Neural cell (in vitro differentiated cells): ENCODE measurements around the gene CHD6. TPM values are rescaled to one million over a fixed set of nuclear protein-coding genes. Genes with fewer than 3 reads are reported as not detected.

Experiments
- H2AFZ ChIP-seq: fragments of 200-600, 300-800 bp; sonication (generic), shearing (Covaris generic); 2 replicates; pipeline ENCODE4 v1.6.0; 2014; ENCODE audit warnings: low read depth, mild to moderate bottlenecking, antibody characterized with exemption, low read length, moderate library complexity
- H3F3A ChIP-seq: fragments of 200-600 bp; shearing (Covaris generic); 2 replicates; pipeline ENCODE4 v1.6.1; 2016; ENCODE audit warnings: mild to moderate bottlenecking, moderate library complexity, mixed read lengths, antibody characterized with exemption, low read length; ENCODE audit not compliant: insufficient read depth, poor library complexity, severe bottlenecking
- H3K27ac ChIP-seq: fragments of 200-600, 300-800 bp; sonication (generic), shearing (Covaris generic); 2 replicates; pipeline ENCODE4 v1.5.1; 2014; ENCODE audit warnings: mild to moderate bottlenecking, low read length, moderate library complexity
- H3K27me3 ChIP-seq: fragments of 300-800, 200-600 bp; sonication (generic), shearing (Covaris generic); 2 replicates; pipeline ENCODE4 v1.6.0; 2014; ENCODE audit warnings: mild to moderate bottlenecking, low read depth, low read length, moderate library complexity; ENCODE audit not compliant: insufficient read depth
- H3K36me3 ChIP-seq: fragments of 300-800, 200-600 bp; sonication (generic), shearing (Covaris generic); 2 replicates; pipeline ENCODE4 v1.5.1; 2014; ENCODE audit warnings: mild to moderate bottlenecking, antibody characterized with exemption, low read length, moderate library complexity; ENCODE audit not compliant: insufficient read depth
- H3K4me2 ChIP-seq: fragments of 300-800, 200-600 bp; sonication (generic), shearing (Covaris generic); 2 replicates; pipeline ENCODE4 v1.6.0; 2014; ENCODE audit warnings: mild to moderate bottlenecking, low read length
- H3K4me3 ChIP-seq: fragments of 300-800, 200-600 bp; sonication (generic), shearing (Covaris generic); 2 replicates; pipeline ENCODE4 v1.5.1; 2014; ENCODE audit warnings: mild to moderate bottlenecking, low read length, moderate library complexity
- H3K79me2 ChIP-seq: fragments of 200-600 bp; shearing (Covaris generic); replicated peaks from 2 replicates; pipeline ENCODE4 v1.6.0; 2014; ENCODE audit warnings: mild to moderate bottlenecking, low read length, moderate library complexity; ENCODE audit not compliant: insufficient read depth
- H3K9ac ChIP-seq: fragments of 300-800, 200-600 bp; sonication (generic), shearing (Covaris generic); 2 replicates; pipeline ENCODE4 v1.6.1; 2016; ENCODE audit warnings: mild to moderate bottlenecking, low read length, mixed read lengths
- H3K9me2 ChIP-seq: fragments of 200-600 bp; shearing (Covaris generic); 2 replicates; pipeline ENCODE4 v1.6.1; 2016; ENCODE audit warnings: mild to moderate bottlenecking, low read length, mixed read lengths; ENCODE audit not compliant: insufficient read depth
- H3K9me3 ChIP-seq: fragments of 200-600, 300-800 bp; sonication (generic), shearing (Covaris generic); 2 replicates; pipeline ENCODE4 v1.6.1; 2016; ENCODE audit warnings: mild to moderate bottlenecking, mixed run types, low read length, moderate library complexity, mixed read lengths
- H4K20me1 ChIP-seq: fragments of 200-600 bp; shearing (Covaris generic); 2 replicates; pipeline ENCODE4 v1.6.1; 2016; ENCODE audit warnings: mild to moderate bottlenecking, mixed run types; ENCODE audit not compliant: insufficient read depth
- EP300 ChIP-seq: fragments of 450-650 bp; conservative IDR thresholded peaks from 2 replicates; pipeline ENCODE4 v1.6.1; 2014; ENCODE audit warnings: antibody characterized with exemption, mild to moderate bottlenecking, moderate library complexity; ENCODE audit not compliant: poor library complexity, severe bottlenecking
- EZH2 ChIP-seq: fragments of 200-600, 300-800 bp; shearing (Covaris generic), sonication (generic); IDR thresholded peaks from 2 replicates; pipeline ENCODE4 v1.6.1; 2014; ENCODE audit warnings: antibody characterized with exemption, low read length, borderline replicate concordance, mild to moderate bottlenecking; ENCODE audit not compliant: insufficient read depth, poor library complexity, severe bottlenecking
- MXI1 ChIP-seq: fragments of 450-650 bp; conservative IDR thresholded peaks from 2 replicates; pipeline ENCODE4 v1.6.1; 2014; ENCODE audit warnings: antibody characterized with exemption, mild to moderate bottlenecking; ENCODE audit not compliant: poor library complexity, severe bottlenecking
- POLR2AphosphoS5 ChIP-seq: IDR thresholded peaks from 2 replicates; pipeline ENCODE4 v1.6.1; 2012
- RAD21 ChIP-seq: fragments of 450-650 bp; conservative IDR thresholded peaks from 2 replicates; pipeline ENCODE4 v1.6.1; 2014; ENCODE audit warnings: antibody characterized with exemption, mild to moderate bottlenecking, moderate library complexity
- SMC3 ChIP-seq: fragments of 450-650 bp; conservative IDR thresholded peaks from 2 replicates; pipeline ENCODE4 v1.6.1; 2014; ENCODE audit warnings: antibody characterized with exemption, mild to moderate bottlenecking, moderate library complexity; ENCODE audit not compliant: poor library complexity
- TAF1 ChIP-seq: IDR thresholded peaks from 2 replicates; pipeline ENCODE4 v1.6.1; 2012; ENCODE audit warnings: low read depth
- polyA plus RNA-seq: library from polyadenylated mRNA; depleted of rRNA; stranded (reverse); fragments of >200 nt; gene quantifications from 2 replicates; pipeline ENCODE4 v1.2.3, GENCODE V29; 2014
- TF ChIP-seq, protein P1 (sequence below): fragments of 450-650 bp; IDR thresholded peaks from 2 replicates; pipeline ENCODE4 v1.5.1; 2014; ENCODE audit warnings: antibody characterized with exemption, mild to moderate bottlenecking, moderate library complexity; ENCODE audit not compliant: poor library complexity, severe bottlenecking
- TF ChIP-seq, protein P2 (sequence below): IDR thresholded peaks from 2 replicates; pipeline ENCODE4 v1.6.1; 2012; ENCODE audit warnings: borderline replicate concordance

CHD6 gene
- polyA plus RNA-seq, 1 donor from 2014 or later, result 22.9 TPM

DNA sequence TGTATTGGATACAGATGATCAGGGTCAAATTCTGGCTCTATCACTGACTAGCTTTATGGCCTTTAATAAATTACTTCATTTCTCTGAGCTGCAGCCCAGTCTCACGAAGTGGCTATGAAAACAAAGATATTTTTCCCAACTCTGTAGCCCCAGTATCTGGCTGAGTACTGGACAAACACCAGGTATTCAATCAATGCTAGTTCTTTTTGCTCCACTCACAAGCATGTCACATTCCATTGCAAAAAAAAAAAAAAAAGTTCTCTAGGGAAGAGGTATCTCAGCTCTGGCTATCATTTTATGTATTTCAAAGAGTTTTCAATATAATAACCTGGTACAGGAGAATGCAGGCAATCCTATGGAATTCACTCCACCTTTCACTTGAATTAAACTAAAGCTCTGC lies 3.1 kb downstream of the CHD6 start:
- H3K9me3 ChIP-seq, result no peaks in the 10 kb centered on the region
- H3K79me2 ChIP-seq, result peaks cover 73% of the 10 kb centered on the region
- H3K4me3 ChIP-seq, result peak overlapping the region; percentile 1
- H3K4me2 ChIP-seq, result no peak overlapping the region
- H3K9me2 ChIP-seq, result no peaks in the 10 kb centered on the region
- no peak overlapping the region for H3K9ac ChIP-seq
- no peaks in the 10 kb centered on the region for H4K20me1 ChIP-seq
- no peak overlapping the region for H3K27ac ChIP-seq
- no peaks in the 10 kb centered on the region for H3F3A ChIP-seq
- H3K36me3 ChIP-seq, result no peaks in the 10 kb centered on the region
- no peak overlapping the region for H2AFZ ChIP-seq
- H3K27me3 ChIP-seq, result no peaks in the 10 kb centered on the region
- no peak for TF ChIP-seq EP300
- TF ChIP-seq TAF1, result no peak
- no peak for TF ChIP-seq SMC3
- TF ChIP-seq MXI1, result no peak
- TF ChIP-seq, protein P1, sequence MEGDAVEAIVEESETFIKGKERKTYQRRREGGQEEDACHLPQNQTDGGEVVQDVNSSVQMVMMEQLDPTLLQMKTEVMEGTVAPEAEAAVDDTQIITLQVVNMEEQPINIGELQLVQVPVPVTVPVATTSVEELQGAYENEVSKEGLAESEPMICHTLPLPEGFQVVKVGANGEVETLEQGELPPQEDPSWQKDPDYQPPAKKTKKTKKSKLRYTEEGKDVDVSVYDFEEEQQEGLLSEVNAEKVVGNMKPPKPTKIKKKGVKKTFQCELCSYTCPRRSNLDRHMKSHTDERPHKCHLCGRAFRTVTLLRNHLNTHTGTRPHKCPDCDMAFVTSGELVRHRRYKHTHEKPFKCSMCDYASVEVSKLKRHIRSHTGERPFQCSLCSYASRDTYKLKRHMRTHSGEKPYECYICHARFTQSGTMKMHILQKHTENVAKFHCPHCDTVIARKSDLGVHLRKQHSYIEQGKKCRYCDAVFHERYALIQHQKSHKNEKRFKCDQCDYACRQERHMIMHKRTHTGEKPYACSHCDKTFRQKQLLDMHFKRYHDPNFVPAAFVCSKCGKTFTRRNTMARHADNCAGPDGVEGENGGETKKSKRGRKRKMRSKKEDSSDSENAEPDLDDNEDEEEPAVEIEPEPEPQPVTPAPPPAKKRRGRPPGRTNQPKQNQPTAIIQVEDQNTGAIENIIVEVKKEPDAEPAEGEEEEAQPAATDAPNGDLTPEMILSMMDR, result no peak
- no peak for TF ChIP-seq RAD21
- TF ChIP-seq, protein P2, sequence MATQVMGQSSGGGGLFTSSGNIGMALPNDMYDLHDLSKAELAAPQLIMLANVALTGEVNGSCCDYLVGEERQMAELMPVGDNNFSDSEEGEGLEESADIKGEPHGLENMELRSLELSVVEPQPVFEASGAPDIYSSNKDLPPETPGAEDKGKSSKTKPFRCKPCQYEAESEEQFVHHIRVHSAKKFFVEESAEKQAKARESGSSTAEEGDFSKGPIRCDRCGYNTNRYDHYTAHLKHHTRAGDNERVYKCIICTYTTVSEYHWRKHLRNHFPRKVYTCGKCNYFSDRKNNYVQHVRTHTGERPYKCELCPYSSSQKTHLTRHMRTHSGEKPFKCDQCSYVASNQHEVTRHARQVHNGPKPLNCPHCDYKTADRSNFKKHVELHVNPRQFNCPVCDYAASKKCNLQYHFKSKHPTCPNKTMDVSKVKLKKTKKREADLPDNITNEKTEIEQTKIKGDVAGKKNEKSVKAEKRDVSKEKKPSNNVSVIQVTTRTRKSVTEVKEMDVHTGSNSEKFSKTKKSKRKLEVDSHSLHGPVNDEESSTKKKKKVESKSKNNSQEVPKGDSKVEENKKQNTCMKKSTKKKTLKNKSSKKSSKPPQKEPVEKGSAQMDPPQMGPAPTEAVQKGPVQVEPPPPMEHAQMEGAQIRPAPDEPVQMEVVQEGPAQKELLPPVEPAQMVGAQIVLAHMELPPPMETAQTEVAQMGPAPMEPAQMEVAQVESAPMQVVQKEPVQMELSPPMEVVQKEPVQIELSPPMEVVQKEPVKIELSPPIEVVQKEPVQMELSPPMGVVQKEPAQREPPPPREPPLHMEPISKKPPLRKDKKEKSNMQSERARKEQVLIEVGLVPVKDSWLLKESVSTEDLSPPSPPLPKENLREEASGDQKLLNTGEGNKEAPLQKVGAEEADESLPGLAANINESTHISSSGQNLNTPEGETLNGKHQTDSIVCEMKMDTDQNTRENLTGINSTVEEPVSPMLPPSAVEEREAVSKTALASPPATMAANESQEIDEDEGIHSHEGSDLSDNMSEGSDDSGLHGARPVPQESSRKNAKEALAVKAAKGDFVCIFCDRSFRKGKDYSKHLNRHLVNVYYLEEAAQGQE, result no peak
- TF ChIP-seq EZH2, result no peak
- no peak for TF ChIP-seq POLR2AphosphoS5

DNA sequence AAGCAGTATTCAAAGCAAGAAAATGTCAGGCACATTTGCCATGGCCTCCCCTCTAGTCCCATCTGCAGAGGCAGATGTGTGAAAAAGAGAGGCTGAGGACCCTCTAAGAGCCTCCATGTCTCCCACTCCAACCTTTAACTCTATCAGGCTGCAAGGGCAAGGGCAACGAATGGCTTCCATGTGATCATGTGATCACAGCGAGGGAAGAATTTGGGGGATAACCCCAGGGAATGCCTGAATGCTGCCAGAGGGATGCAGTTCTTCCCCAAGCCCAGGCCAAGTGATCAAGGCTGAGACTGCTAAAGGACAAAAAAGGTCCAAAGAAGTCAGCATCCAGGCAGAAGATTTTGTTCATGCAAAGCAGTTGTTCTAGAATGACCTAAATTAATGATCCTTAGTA lies 4.9 kb downstream of the CHD6 start:
- Histone ChIP-seq H3K27me3 (no peaks in the 10 kb centered on the region), H3K4me2 (no peak overlapping the region), H2AFZ (no peak overlapping the region), H3K4me3 (no peak overlapping the region), H3K36me3 (no peaks in the 10 kb centered on the region), H3K27ac (no peak overlapping the region), H3K9ac (no peak overlapping the region), H3K9me2 (no peaks in the 10 kb centered on the region), H3F3A (no peaks in the 10 kb centered on the region), H3K79me2 (peaks cover 90% of the 10 kb centered on the region), H3K9me3 (no peaks in the 10 kb centered on the region), H4K20me1 (no peaks in the 10 kb centered on the region)
- TF ChIP-seq, protein P1, result no peak
- TF ChIP-seq MXI1, result no peak
- TF ChIP-seq EZH2, result no peak
